ENCODE data around the gene CLCN6. TPM values are rescaled to one million over a fixed set of nuclear protein-coding genes. Genes with fewer than 3 reads are reported as not detected.

Gene CLCN6
- total and polyA plus RNA-seq, 2 donors: 9.9 to 13.7 TPM

DNA sequence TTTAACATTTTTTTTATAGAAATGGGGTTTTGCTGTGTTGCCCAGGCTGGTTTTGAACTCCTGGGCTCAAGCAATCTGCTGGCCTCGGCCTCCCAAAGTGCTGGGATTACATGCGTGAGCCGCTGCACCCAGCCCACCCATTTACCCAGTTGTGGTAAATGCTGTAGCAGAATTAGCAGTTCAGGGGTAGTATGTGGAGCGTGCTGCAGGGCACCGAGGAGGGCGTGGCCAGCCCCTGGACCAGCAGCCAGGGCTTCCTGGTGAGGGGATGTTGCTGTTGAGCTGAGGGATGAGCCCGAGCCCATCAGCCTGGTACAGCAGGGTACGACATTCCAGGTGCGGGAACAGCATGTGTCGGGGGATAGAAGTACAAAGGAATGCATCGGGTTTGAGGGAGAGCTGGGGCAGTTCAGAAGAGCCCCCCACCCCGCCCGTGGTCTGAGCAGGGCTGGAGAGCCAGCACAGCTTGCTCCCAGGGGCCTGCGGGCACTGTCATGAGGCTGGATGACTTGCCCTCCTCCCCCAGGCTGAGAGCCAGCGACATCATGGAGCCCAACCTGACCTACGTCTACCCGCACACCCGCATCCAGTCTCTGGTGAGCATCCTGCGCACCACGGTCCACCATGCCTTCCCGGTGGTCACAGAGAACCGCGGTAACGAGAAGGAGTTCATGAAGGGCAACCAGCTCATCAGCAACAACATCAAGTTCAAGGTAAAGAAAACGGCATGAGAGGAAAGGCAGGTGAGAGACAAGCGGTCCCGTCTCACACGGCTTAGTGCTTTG is 29.6 kb downstream of the CLCN6 start:
- no peaks in the 10 kb centered on the region for H3K4me1 ChIP-seq (ENCODE audit: insufficient read depth)
- H3K36me3 ChIP-seq (ENCODE audit: insufficient read depth): peaks cover 13% of the 10 kb centered on the region
- no peak overlapping the region for H3K4me3 ChIP-seq (ENCODE audit: low read depth, low read length)
- no peak overlapping the region for H3K27ac ChIP-seq (ENCODE audit: low read depth)
- 93% methylated on average over 28 of the region's 28 CpGs for WGBS
- no peak for DNase-seq (ENCODE audit: extremely low spot score)

DNA sequence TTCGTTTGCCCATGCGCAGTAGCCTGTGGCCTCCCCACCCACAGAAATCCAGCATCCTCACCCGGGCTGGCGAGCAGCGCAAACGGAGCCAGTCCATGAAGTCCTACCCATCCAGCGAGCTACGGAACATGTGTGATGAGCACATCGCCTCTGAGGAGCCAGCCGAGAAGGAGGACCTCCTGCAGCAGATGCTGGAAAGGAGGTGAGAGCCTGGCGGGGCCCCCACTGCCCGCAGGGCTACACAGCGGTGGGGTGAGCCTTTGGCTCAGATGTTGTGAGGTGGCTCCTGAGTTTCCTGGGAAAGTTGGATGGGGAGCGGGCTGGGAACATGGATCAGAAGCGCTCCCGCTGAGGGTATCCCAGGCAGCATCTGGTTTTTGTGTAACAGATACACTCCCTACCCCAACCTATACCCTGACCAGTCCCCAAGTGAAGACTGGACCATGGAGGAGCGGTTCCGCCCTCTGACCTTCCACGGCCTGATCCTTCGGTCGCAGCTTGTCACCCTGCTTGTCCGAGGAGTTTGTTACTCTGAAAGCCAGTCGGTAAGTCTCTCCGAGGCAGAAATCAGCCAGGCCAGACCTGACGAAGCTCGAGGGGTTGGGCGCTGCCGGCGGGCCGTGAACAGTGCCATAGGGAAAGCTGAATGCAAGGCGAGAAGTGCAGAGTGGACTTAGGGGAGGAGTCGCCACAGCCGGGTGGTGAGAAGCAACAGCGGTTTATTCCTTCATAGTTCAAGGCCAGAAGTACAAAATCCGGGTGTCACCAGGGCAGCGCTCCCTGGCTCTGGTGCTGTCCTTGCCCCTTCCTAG is 31.2 kb downstream of the CLCN6 start:
- 89% methylated on average over 36 of the region's 36 CpGs for WGBS
- no peaks in the 10 kb centered on the region for H3K4me1 ChIP-seq (ENCODE audit: insufficient read depth)
- no peak for DNase-seq (ENCODE audit: extremely low spot score)
- H3K4me3 ChIP-seq (ENCODE audit: low read depth, low read length): no peak overlapping the region
- H3K27ac ChIP-seq (ENCODE audit: low read depth): no peak overlapping the region
- peaks cover 16% of the 10 kb centered on the region for H3K36me3 ChIP-seq (ENCODE audit: insufficient read depth)

DNA sequence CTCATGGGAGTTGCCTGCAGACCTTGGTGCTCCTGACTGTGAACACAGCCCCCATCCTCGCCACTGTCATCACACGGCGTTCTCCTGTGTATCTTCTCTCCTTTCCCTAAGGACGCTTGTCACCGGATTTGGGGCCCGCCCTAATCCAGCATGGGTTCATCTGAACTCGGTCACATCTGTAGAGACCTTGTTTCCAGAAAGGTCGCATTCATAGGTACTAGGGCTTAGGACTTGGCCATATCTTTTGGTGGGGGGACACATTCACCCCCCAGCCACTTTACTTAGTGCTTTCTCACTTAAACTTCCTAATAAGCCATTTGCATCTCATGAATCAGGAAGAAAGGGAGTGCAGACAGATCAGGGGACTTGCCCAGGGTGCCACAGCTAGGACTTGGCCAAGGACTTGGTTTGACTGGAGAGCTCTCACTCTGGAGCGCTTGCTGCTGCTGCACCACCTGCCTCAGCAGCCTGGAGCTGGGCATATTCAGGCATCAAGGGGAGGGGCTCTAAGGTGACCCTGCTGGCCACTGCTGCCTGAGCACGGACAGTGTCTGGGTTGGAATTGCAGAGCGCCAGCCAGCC is 31.9 kb downstream of the CLCN6 start:
- WGBS: 91% methylated on average over 11 of the region's 11 CpGs
- no peak for DNase-seq (ENCODE audit: extremely low spot score)
- no peaks in the 10 kb centered on the region for H3K4me1 ChIP-seq (ENCODE audit: insufficient read depth)
- H3K27ac ChIP-seq (ENCODE audit: low read depth): no peak overlapping the region
- H3K4me3 ChIP-seq (ENCODE audit: low read depth, low read length): no peak overlapping the region
- H3K36me3 ChIP-seq (ENCODE audit: insufficient read depth): peaks cover 16% of the 10 kb centered on the region

DNA sequence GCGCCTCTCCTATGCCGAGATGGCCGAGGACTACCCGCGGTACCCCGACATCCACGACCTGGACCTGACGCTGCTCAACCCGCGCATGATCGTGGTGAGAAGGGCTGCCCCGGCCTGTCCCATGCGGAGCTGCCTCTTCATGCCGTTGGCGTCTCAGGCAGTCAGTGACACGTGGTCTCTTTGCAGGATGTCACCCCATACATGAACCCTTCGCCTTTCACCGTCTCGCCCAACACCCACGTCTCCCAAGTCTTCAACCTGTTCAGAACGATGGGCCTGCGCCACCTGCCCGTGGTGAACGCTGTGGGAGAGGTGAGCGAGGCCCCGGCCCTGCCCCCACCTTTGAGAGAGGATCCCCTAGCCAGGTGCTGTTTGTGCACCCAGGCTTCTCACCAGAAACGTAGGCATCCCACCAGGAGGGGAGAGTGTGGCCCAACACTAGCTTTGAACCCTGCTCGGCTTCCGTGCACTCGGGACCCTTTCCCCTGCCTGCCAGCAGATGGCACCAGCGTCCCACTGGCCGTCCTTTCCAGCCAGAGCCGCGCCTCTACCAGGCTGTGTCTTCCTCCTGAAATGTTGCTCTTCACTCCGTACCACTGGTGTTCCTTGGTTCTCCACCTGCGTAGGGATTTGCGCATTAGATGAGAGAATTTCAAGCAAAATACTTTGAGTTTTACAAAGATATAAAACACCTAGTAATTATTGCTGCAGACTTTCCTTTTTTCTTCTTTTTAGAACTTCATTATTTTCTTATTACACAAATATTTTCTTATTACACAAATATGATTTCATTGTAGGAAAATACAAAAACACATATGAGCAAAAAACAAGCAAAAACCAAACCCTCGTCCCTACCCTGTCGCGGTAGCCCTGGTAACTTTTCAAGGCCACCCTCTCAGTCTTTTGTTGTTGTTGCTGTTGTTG is 32.6 kb downstream of the CLCN6 start:
- DNase-seq (ENCODE audit: extremely low spot score): no peak
- H3K36me3 ChIP-seq (ENCODE audit: insufficient read depth): peaks cover 16% of the 10 kb centered on the region
- H3K4me3 ChIP-seq (ENCODE audit: low read depth, low read length): no peak overlapping the region
- H3K27ac ChIP-seq (ENCODE audit: low read depth): no peak overlapping the region
- H3K4me1 ChIP-seq (ENCODE audit: insufficient read depth): no peaks in the 10 kb centered on the region
- 63% methylated on average over 40 of the region's 40 CpGs for WGBS

DNA sequence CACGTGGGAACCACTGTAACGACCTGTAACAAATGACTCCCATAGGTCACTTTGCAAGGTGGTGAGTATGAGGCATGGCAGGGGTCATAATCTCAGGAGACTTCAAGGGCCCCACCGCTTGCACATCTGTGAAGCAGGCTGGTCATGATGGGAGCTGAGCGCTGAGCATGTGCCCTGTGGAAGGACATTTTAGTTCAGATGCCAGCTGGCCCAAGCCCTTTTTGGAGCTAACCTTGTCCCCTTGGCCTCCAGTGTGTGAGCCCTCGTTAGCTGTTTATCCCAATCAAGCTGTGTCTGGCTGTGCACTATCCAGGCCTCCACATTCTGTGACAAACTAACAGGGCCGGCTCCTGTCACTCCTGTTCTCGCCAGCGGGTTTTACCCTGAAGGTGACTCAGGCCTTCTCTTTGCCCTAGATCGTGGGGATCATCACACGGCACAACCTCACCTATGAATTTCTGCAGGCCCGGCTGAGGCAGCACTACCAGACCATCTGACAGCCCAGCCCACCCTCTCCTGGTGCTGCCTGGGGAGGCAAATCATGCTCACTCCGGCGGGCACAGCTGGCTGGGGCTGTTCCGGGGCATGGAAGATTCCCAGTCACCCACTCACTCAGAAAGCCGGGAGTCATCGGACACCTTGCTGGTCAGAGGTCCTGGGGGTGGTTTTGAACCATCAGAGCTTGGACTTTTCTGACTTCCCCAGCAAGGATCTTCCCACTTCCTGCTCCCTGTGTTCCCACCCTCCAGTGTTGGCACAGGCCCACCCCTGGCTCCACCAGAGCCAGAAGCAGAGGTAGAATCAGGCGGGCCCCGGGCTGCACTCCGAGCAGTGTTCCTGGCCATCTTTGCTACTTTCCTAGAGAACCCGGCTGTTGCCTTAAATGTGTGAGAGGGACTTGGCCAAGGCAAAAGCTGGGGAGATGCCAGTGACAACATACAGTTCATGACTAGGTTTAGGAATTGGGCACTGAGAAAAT is 34.0 kb downstream of the CLCN6 start:
- DNase-seq (ENCODE audit: extremely low spot score): no peak
- no peak overlapping the region for H3K4me3 ChIP-seq (ENCODE audit: low read depth, low read length)
- no peaks in the 10 kb centered on the region for H3K4me1 ChIP-seq (ENCODE audit: insufficient read depth)
- H3K27ac ChIP-seq (ENCODE audit: low read depth): no peak overlapping the region
- 90% methylated on average over 20 of the region's 20 CpGs for WGBS
- H3K36me3 ChIP-seq (ENCODE audit: insufficient read depth): peaks cover 14% of the 10 kb centered on the region

DNA sequence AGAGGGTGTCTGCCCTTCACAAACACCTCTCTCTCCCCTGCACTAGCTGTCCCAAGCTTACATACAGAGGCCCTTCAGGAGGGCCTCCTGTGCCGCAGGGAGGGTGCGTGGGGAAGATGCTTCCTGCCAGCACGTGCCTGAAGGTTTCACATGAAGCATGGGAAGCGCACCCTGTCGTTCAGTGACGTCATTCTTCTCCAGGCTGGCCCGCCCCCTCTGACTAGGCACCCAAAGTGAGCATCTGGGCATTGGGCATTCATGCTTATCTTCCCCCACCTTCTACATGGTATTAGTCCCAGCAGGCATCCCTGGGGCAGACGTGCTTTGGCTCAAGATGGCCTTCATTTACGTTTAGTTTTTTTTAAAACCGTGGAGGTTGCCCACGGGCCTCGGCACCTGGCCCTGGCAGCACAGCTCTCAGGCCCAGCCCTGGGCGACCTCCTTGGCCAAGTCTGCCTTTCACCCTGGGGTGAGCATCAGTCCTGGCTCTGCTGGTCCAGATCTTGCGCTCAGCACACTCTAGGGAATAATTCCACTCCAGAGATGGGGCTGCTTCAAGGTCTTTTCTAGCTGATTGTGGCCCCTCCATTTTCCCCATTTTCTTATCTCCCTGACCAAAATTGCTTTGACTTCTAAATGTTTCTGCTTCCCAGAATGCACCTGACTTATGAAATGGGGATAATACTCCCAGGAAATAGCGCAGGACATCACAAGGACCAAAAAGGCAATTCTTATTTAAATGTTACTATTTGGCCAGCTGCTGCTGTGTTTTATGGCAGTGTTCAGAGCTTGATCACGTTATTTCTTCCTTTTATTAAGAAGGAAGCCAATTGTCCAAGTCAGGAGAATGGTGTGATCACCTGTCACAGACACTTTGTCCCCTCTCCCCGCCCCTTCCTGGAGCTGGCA is 35.5 kb downstream of the CLCN6 start:
- Histone ChIP-seq H3K27ac (ENCODE audit: low read depth) (no peak overlapping the region), H3K4me1 (ENCODE audit: insufficient read depth) (no peaks in the 10 kb centered on the region), H3K36me3 (ENCODE audit: insufficient read depth) (peaks cover 12% of the 10 kb centered on the region), H3K4me3 (ENCODE audit: low read depth, low read length) (no peak overlapping the region)
- DNase-seq (ENCODE audit: extremely low spot score): no peak
- 76% methylated on average over 17 of the region's 17 CpGs for WGBS

DNA sequence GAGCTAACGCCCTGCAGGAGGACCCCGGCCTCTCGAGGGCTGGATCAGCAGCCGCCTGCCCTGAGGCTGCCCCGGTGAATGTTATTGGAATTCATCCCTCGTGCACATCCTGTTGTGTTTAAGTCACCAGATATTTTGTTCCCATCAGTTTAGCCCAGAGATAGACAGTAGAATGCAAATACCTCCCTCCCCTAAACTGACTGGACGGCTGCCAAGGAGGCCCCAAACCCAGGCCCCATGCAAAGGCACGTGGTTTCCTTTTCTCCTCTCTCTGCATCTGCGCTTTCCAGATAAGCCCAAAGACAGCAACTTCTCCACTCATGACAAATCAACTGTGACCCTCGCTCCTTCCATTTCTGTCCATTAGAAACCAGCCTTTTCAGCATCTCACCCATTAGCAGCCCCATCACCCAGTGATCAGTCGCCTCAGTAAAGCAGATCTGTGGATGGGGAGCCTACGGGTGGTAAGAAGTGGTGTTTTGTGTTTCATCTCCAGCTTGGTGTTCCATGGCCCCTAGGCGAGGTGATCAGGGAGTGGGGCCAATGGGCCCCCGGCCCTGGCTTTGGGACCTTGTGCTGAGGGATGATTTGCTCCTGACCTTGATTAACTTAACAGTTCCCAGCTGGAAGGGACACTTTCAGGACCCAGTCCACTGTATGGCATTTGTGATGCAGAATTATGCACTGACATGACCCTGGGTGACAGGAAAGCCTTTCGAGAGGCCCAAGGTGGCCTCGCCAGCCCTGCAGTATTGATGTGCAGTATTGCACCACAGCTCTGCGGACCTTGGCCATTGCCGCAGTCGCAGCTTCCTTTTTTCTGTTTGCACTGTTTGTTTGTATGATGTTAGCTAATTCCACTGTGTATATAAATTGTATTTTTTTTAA is 36.4 kb downstream of the CLCN6 start:
- H3K4me1 ChIP-seq (ENCODE audit: insufficient read depth): no peaks in the 10 kb centered on the region
- WGBS: 60% methylated on average over 19 of the region's 19 CpGs
- DNase-seq (ENCODE audit: extremely low spot score): peak; percentile 25
- H3K27ac ChIP-seq (ENCODE audit: low read depth): no peak overlapping the region
- H3K4me3 ChIP-seq (ENCODE audit: low read depth, low read length): no peak overlapping the region
- peaks cover 7% of the 10 kb centered on the region for H3K36me3 ChIP-seq (ENCODE audit: insufficient read depth)

DNA sequence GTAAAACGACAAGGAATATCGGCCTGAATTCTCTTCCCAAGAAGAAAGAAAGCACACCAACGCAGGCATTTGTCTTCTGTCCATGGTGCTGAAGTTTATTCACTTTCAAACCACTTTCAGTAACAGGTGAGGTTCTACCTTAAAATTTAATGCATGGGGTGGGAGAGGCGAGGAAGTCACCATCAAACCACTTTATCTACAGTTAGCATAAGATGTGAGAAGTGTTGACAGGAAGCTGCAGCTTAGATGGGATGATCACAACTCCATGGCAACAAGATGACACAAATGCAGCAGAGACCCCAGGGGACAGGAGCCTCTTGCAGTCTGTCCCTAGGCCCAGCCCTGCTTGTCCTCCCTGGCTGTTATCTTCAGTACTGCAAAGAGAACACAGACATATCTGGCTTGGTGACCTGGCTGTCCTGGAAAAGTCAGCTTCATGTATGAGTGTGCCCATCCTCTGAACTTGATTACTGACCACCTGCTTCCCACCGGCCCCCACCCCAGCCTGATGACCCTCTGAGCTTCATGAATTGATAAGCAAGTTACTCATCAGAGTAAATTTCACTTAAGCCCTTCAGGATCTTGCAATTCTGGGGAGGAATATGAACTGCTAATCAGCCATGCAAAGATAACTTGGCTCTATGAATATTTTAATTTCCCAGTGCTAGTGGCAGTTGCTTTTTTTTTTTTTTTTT is 39.8 kb downstream of the CLCN6 start:
- 43% methylated on average over 5 of the region's 5 CpGs for WGBS

DNA sequence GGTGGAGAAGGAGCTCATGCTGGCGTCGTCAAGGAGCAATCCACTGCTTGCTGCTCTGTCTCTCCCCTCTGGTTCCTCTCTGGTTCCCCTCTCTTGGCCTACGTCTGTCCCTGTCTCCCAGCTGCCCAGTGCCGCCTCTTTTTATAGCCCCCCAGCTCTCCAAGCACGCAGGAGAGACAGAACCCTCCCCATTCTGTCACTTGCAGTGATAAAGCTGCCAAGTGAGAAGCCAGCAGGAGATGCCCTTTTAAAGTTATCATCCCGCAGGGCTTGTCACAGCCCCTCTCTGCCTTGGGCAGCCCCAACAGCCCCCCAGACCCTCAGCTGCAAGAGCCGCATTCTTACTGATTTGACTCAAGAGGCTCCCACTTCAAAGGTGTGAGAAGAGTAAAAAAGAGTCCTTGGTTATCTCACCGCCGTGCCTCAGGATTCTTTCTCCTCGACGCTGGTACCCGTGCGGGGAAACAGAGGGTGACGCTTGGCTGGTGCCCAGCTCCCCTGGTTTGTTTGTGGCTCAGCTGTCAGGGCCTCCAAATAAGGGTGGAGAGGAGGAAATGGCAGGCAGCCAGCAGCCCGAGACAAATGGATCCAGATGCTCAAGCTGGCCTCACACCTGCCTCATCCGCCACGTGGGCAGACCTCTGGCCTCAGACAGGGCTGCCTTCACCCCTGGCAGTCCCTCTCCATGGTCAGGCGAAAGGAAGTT is 41.8 kb downstream of the CLCN6 start, which contains the start of gene NPPA:
Gene NPPA, minus strand, starts transcription at position 117 of the 706 bp plus-strand sequence. Its CDS starts 99 bp downstream, at position 18.
- no peak within 1 kb of the TSS for H3K4me3 ChIP-seq (ENCODE audit: low read depth, low read length)
- WGBS: 37% methylated on average over 18 of the region's 18 CpGs
- H3K4me1 ChIP-seq (ENCODE audit: insufficient read depth): no peaks in the 10 kb centered on the region
- no peaks in the 10 kb centered on the region for H3K36me3 ChIP-seq (ENCODE audit: insufficient read depth)
- DNase-seq (ENCODE audit: extremely low spot score): no peak
- H3K27ac ChIP-seq (ENCODE audit: low read depth): no peak within 1 kb of the TSS

More for the DNA sequence above, 39.8 kb downstream of the CLCN6 start:
- no peaks in the 10 kb centered on the region for H3K4me1 ChIP-seq (ENCODE audit: insufficient read depth)
- H3K4me3 ChIP-seq (ENCODE audit: low read depth, low read length): no peak overlapping the region
- H3K27ac ChIP-seq (ENCODE audit: low read depth): no peak overlapping the region
- DNase-seq (ENCODE audit: extremely low spot score): no peak
- H3K36me3 ChIP-seq (ENCODE audit: insufficient read depth): peaks cover 3% of the 10 kb centered on the region

DNA sequence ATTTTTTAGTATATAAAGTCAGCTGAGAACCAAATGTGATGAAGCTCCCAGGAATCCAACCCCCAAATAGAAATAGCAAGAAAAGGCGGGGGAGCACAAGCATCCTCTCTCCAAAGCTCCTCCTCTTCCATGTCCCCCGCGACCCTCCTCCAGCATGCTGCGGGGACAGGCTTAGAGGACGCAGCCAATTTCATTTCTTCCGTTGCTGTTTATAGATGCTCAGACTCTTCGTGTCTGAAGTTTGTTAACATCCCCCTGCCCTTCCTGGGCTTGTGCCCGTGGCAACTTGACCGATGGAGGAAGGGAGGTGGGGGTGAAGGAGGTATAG is 42.3 kb downstream of the CLCN6 start:
- no peak overlapping the region for H3K27ac ChIP-seq (ENCODE audit: low read depth)
- H3K4me3 ChIP-seq (ENCODE audit: low read depth, low read length): no peak overlapping the region
- DNase-seq (ENCODE audit: extremely low spot score): no peak
- H3K4me1 ChIP-seq (ENCODE audit: insufficient read depth): no peaks in the 10 kb centered on the region
- no peaks in the 10 kb centered on the region for H3K36me3 ChIP-seq (ENCODE audit: insufficient read depth)
- 66% methylated on average over 9 of the region's 9 CpGs for whole genome bisulfite sequencing

Data from urinary bladder (tissue), 4 donors.